BE2C (cell line): ENCODE measurements around the gene REXO2. TPM values are rescaled to one million over a fixed set of nuclear protein-coding genes. Genes with fewer than 3 reads are reported as not detected.

Experiments
- DNase-seq: peaks from one replicate; pipeline ENCODE4 v3.0.0-alpha.2; 2020
- H3K27me3 ChIP-seq: fragments of 250-450 bp; sonication (Bioruptor Pico); 2 replicates; pipeline ENCODE4 v1.5.1; 2020; ENCODE audit warnings: mild to moderate bottlenecking
- H3K36me3 ChIP-seq: fragments of 250-450 bp; sonication (Bioruptor Pico); 2 replicates; pipeline ENCODE4 v1.5.1; 2020; ENCODE audit warnings: mild to moderate bottlenecking
- H3K4me1 ChIP-seq: fragments of 250-450 bp; sonication (Bioruptor Pico); 2 replicates; pipeline ENCODE4 v1.5.1; 2020
- H3K4me3 ChIP-seq: 2 replicates; pipeline ENCODE4 v1.5.1; 2011; ENCODE audit warnings: low read depth, low read length
- H3K9me3 ChIP-seq: fragments of 250-450 bp; sonication (Bioruptor Pico); 2 replicates; pipeline ENCODE4 v1.5.1; 2020
- polyA plus RNA-seq: library from polyadenylated mRNA; unstranded; fragments of >200 nt; gene quantifications from one replicate; pipeline ENCODE4 v1.2.1, GENCODE V29; 2012; ENCODE audit warnings: low read depth, missing spikeins; ENCODE audit not compliant: insufficient read length, insufficient read depth
- TF ChIP-seq, protein P1 (sequence below): IDR thresholded peaks from 2 replicates; pipeline ENCODE4 v1.5.1; 2012; ENCODE audit warnings: mild to moderate bottlenecking, low read depth, low read length

REXO2 gene
- 69.6 TPM for polyA plus RNA-seq

DNA sequence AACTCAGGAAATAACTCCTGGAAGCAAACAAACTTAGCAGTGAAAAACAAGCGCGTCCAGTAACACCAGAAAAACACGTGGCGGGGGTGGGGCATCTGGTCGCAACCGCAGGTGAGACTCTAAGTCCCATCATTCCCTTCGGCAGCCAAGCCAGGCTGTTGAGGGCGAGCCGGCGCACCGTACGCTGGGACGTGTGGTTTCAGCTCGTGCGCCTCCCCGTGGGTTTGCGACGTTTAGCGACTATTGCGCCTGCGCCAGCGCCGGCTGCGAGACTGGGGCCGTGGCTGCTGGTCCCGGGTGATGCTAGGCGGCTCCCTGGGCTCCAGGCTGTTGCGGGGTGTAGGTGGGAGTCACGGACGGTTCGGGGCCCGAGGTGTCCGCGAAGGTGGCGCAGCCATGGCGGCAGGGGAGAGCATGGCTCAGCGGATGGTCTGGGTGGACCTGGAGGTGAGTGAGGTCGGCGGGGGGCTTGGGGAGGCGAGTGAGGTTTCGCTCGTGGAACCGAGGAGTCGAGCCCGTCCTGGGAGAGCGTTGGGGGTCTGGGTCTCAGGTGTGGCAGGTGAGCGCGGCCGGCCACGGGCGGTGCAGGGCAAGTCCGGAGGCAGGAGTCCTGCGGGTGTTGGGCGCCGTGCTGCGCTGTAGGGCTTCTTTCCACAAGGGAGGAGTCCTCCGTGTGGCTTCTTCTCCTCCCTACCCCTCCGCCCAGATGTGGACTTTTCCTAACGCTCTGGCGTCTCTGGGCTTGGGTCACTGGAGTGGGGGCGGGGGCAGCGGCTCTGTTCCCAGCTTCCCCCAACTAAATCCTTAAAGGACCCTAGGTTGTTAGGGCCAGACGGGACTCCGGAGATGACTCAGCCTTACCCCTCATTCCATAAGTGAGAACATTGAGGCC lies at the start of gene REXO2:
TSS of gene REXO2 (plus strand) at position 239 of the 892 bp plus-strand sequence. CDS start at position 301, 62 bp downstream.
- H3K36me3 ChIP-seq, result peaks cover 7% of the 10 kb centered on the region; the same call in 1 of the 2 replicates
- H3K4me3 ChIP-seq, result peak within 1 kb of the TSS; percentile 93
- H3K4me1 ChIP-seq, result no peaks in the 10 kb centered on the region
- DNase-seq, result peak; percentile 95
- TF ChIP-seq, protein P1, sequence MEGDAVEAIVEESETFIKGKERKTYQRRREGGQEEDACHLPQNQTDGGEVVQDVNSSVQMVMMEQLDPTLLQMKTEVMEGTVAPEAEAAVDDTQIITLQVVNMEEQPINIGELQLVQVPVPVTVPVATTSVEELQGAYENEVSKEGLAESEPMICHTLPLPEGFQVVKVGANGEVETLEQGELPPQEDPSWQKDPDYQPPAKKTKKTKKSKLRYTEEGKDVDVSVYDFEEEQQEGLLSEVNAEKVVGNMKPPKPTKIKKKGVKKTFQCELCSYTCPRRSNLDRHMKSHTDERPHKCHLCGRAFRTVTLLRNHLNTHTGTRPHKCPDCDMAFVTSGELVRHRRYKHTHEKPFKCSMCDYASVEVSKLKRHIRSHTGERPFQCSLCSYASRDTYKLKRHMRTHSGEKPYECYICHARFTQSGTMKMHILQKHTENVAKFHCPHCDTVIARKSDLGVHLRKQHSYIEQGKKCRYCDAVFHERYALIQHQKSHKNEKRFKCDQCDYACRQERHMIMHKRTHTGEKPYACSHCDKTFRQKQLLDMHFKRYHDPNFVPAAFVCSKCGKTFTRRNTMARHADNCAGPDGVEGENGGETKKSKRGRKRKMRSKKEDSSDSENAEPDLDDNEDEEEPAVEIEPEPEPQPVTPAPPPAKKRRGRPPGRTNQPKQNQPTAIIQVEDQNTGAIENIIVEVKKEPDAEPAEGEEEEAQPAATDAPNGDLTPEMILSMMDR, result peak; percentile 46
- H3K9me3 ChIP-seq, result no peaks in the 10 kb centered on the region
- H3K27me3 ChIP-seq, result no peaks in the 10 kb centered on the region

DNA sequence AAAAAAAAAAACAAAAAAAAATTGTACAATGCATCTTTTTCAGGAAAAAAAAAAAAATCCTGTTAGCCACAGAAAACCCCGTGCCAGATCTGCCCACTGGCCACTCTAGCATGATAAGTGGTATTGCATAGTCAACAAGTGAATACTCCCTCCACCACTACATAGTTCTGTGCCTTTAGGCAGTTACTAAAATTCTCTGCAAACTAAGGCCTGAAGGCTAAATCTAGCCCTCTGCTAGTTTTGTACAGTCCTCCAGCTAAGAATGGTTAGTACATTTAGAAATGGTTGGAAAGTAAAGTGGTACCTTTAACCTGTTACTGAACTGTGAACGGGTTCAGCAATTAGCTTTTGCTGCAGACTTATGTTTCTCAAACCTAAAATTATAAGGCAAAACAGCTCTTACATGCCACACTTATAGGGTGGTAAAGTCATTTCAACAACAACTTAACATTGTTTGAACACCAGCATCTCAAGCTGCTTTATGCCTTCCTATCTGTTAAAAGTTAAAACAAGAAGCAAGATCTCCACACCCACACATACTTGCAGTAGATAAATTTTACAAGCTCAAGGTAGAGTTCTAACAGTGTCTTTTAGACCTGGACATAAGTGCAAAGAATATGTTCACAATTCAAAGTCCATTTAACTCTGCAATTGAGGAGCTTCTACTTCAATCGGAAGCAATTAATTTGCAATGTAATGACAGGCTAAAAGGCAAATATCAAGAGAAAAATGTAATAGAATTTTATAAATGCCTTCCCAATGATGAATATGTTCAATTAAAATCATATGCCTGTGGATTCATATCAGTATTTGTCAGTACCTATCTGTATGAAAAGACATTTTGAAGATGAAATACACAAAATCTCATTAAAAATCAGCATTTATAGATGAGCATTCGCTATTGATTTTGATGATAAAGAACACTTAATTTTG lies 46.3 kb upstream of the REXO2 start:
- no peak for DNase-seq
- H3K36me3 ChIP-seq, result no peaks in the 10 kb centered on the region
- no peaks in the 10 kb centered on the region for H3K4me1 ChIP-seq
- H3K4me3 ChIP-seq, result no peak overlapping the region
- H3K9me3 ChIP-seq, result no peaks in the 10 kb centered on the region
- TF ChIP-seq, protein P1, result no peak
- H3K27me3 ChIP-seq, result no peaks in the 10 kb centered on the region

GRCh38 chr11:114395736-114396135 lies 43.5 kb upstream of the REXO2 start:
- Histone ChIP-seq H3K36me3 (no peaks in the 10 kb centered on the region), H3K27me3 (no peaks in the 10 kb centered on the region), H3K9me3 (no peaks in the 10 kb centered on the region), H3K4me1 (no peaks in the 10 kb centered on the region), H3K4me3 (no peak overlapping the region)
- DNase-seq, result no peak
- TF ChIP-seq, protein P1, result peak; percentile 41

DNA sequence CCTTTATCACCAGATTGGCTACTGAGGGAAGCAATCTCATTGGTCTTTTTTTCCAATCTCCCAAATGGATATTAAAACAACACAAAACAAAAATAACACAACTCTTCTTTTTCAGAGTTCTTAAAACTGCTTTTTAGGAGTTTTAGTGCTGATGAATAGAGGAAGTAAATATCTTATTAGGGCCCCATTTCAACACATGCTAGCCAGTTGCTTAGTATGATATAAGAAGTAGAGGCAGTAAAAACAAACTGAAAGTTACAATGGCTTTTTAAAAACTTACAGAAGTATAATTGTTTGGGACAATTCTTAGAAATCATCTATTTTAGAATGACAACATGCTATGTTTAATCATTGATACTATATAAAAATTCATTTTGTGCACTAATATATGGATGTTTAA lies 42.4 kb upstream of the REXO2 start:
- TF ChIP-seq, protein P1, result no peak
- no peaks in the 10 kb centered on the region for H3K36me3 ChIP-seq
- no peaks in the 10 kb centered on the region for H3K9me3 ChIP-seq
- H3K27me3 ChIP-seq, result no peaks in the 10 kb centered on the region
- no peak overlapping the region for H3K4me3 ChIP-seq
- H3K4me1 ChIP-seq, result no peaks in the 10 kb centered on the region; the same call in 1 of the 2 replicates
- no peak for DNase-seq

DNA sequence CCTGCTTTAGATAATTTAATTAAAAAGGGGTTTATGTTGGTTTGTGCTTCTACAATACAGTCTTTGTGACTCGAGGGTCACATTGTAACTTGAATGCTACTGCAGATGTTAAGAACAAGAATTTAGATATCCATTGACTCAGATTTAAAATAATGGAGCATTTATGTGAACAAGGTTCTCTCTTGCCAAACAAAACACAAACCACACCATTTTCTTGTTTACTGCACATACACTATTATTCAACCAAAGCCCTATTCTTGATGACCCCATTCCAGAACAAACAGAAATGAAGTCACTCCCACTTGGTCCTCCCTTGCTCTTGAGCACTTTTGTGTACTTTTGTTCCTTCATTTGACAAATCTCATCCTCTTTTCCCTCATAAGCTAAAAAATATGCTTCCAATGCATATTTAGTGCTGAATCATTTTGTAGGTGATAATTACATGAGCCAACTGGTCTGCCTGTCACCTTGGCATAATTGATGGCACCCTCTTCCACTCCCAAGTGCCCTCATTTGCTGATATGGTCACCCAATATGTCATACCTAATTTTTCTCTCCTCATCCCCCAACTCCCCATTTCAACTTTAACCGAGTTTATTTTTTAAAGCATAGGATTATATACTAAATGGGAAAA lies 41.8 kb upstream of the REXO2 start:
- Histone ChIP-seq H3K27me3 (no peaks in the 10 kb centered on the region), H3K4me1 (no peaks in the 10 kb centered on the region; the same call in 1 of the 2 replicates), H3K36me3 (no peaks in the 10 kb centered on the region; the same call in 1 of the 2 replicates), H3K4me3 (no peak overlapping the region), H3K9me3 (no peaks in the 10 kb centered on the region)
- TF ChIP-seq, protein P1, result no peak
- DNase-seq, result no peak
